Left cardiac atrium (tissue), 4 donors: ENCODE data around the gene ANKRD31. TPM values are rescaled to one million over a fixed set of nuclear protein-coding genes. Genes with fewer than 3 reads are reported as not detected.
"Not testable (repeated sequence)": the region's sequence is repeated elsewhere in the genome, so short reads cannot be mapped to it uniquely, and the experiment has no call there.

Experiments used
- ATAC-seq, 2 donors: fragments of 200-7000 bp; cut with Tn5 transposase; one replicate each; pipeline ENCODE4 v1.9.1; 2020; ENCODE audit warnings: mild to moderate bottlenecking in 2 of 2, moderate library complexity in 2 of 2
- DNase-seq: peaks from one replicate; pipeline ENCODE4 v3.0.0-alpha.2; 2020
- intact Hi-C, 2 donors: fragments of 100-400 bp; cut with DNase I; formaldehyde crosslinking; loops; one replicate each; pipeline versions ENCODE4 v1.14.1 to v1.15.1; 2022 to 2023
- total RNA-seq, 2 donors: library from RNA; stranded (reverse); fragmentation: NEBNext Ultra II Directional; extraction: Animal tissue kit (Norgen Biotek cat#: 25700); gene quantifications; one replicate each; pipeline ENCODE4 v1.2.1, GENCODE V29; 2021
- donor health status: DM: no; HTN: yes; CAD: no.
- donor health status: DM: no; HTN: yes; CAD: no; lungs with severe emphysema.
- donor health status: DM: yes; HTN: yes; CAD: no.
- donor health status: Dilated cardiomyopathy.

ANKRD31 gene
- total RNA-seq, 2 donors from 2014 or later = 0.06 to 0.08 TPM

DNA sequence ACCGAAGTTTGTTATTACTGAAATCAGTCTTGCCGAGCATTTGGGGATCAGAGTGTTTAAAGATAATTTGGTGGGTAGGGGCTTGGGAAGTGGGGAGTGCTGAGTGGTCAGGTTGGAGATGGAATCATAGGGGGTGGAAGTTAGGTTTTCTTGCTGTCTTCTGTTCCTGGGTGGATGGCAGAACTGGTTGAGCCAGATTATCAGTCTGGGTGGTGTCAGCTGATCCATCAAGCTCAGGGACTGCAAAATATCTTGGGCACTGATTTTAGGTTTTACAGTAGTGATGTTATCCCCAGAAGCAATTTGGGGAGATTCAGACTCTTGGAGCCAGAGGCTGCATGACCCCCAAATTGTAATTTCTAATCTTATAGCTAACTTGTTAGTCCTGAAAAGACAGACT lies 5.4 kb upstream of the ANKRD31 start:
- DNase-seq (no peak), ATAC-seq (no peak)
- intact Hi-C loops = no loop called here

GRCh38 chr5:75239681-75240080 lies 3.0 kb upstream of the ANKRD31 start:
- ATAC-seq (no peak), DNase-seq (no peak)
- intact Hi-C loops = loop anchor here (5.0 to 10.0 kb wide), 3 partner anchors 98 to 1015 kb away; partner anchors contain the start of gene HMGCR (in 1 of the 2)

GRCh38 chr5:75235711-75236110 lies 967 bp downstream of the ANKRD31 start:
- ATAC-seq (no peak), DNase-seq (no peak)

DNA sequence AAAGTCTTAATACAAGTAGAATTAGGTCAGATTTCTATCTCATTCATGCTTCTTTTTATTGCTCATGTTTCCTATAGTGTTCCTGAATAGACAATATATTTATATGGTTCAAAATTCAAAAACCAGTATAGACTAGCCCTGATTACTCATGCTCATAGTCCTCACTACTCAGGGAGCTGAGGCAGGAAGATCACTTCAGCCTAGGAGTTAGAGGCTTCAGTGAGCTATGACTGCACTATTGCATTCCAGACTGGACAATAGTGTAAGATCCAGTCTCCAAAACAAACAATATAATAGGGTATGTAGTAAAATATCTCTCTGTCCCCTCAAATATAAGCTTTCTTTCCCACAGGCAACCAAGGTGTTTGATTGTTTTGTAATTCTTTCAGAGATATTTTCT lies 2.4 kb downstream of the ANKRD31 start:
- ATAC-seq (no peak), DNase-seq (no peak)
- intact Hi-C loops = loop anchor here in 1 of 2 donors (10.0 kb wide), 1 partner anchor 1021 kb away; no protein-coding TSS in a partner anchor

More at GRCh38 chr5:75235711-75236110, 967 bp downstream of the ANKRD31 start:
- intact Hi-C loops = loop anchor here (2.0 to 10.0 kb wide), 4 partner anchors 102 to 1019 kb away; partner anchors contain the start of gene HMGCR (in 1 of the 2)

DNA sequence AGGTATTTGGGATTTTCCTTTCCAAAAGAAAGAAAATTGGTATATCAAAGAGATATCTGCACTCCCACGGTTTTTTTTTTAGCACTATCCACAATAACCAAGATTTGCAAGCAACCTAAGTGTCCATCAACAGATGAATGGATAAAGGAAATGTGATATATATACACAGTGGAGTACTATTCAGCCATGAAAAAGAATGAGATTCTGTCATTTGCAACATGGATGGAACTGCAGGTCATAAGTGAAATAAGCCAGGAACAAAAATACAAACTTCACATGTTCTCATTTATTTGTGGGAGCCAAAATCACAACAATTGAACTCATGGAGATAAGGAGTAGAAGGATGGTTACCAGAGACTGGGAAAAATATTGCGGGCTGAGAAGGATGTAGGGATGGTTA lies 9.8 kb downstream of the ANKRD31 start:
- intact Hi-C loops = no loop called here
- ATAC-seq (no peak), DNase-seq (no peak)

- ATAC-seq (no peak), DNase-seq (no peak)
- intact Hi-C loops = no loop called here
These were observed 11.2 kb downstream of the ANKRD31 start for GRCh38 chr5:75225506-75225905.

DNA sequence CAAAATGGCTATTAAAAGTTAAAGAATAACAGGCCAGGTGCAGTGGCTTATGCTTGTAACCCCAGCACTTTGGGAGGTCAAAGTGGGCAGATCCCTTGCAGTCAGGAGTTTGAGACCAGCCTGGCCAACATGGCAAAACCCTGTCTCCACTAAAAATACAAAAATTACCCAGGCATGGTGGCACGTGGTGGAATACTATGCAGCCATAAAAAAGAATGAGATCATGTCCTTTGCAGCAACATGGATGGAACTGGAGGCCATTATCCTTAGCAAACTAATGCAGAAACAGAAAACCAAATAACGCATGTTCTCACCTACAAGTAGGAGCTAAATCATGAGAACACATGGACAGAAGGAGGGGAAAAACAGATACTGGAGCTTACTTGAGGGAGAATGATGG lies 15.9 kb downstream of the ANKRD31 start:
- DNase-seq, intact Hi-C loops, ATAC-seq: not testable (repeated sequence)

GRCh38 chr5:75214928-75215327 lies 21.8 kb downstream of the ANKRD31 start:
- no peak for ATAC-seq
- no peak for DNase-seq
- intact Hi-C loops = no loop called here

- no peak for ATAC-seq
- no peak for DNase-seq
- intact Hi-C loops = no loop called here
These were observed 22.3 kb downstream of the ANKRD31 start for GRCh38 chr5:75214409-75214808.

GRCh38 chr5:75203604-75204003 lies 33.1 kb downstream of the ANKRD31 start:
- ATAC-seq = no peak
- no peak for DNase-seq
- intact Hi-C loops = no loop called here

DNA sequence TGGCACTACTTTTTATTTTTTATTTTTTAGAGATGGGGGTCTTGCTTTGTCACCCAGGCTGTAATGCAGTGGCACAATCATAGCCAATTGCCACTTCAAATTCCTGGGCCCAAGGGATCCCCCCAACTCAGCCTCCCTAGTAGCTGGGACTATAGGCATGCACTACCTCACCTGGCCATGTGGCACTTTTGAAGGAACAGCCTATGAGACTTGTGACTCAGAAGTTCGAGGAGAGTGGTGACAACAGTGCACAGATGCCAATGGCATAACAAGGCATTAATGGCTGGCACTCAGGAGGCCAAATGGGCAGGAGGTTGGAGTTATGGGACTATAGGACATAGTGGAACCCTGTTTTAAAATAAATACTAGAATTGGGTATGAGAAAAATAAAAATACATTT lies 33.7 kb downstream of the ANKRD31 start:
- DNase-seq = no peak
- no peak for ATAC-seq
- intact Hi-C loops = no loop called here

- DNase-seq (no peak), ATAC-seq (no peak)
- intact Hi-C loops = no loop called here
These were observed 35.9 kb downstream of the ANKRD31 start for GRCh38 chr5:75200776-75201175.

GRCh38 chr5:75199946-75200345 lies 36.7 kb downstream of the ANKRD31 start:
- DNase-seq (no peak), ATAC-seq (no peak)
- intact Hi-C loops = no loop called here

DNA sequence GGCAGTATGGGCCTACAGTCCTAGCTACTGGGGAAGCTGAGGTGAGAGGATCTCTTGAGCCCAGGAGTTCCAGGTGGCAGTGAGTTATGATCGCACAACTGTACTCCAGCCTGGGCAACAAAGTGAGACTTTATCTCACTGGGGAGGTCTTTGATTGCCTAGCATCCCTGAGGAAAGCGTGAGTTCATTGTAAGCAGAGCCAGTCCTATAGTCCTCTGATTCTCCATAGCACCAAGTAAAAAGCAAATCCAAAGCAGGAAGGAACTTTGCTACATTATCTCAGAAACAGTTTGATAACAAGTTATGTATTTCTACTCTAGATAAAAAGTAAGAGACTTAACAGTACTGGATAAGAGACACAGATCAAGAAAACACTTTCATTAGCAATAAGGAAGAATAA lies 37.6 kb downstream of the ANKRD31 start:
- DNase-seq = no peak
- intact Hi-C loops = no loop called here
- ATAC-seq = no peak

DNA sequence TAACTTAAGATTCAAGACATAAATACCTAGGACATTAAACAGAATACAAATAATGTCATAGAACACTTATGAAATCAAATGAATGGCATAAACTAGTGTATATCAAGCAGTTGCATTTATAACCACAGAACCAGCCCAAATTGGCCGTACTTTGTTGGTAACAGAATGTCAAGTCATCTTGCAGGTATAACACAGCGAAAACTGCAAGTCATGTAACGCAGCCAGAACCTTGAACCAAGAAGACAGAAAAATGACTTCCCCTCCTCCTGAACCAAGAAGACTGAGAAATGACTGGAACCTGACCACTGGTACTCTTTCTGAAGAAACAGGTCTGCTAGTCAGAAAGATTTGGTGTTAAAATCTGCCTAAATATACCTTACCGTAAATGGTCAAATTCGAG lies 38.9 kb downstream of the ANKRD31 start:
- ATAC-seq (no peak), DNase-seq (no peak)
- intact Hi-C loops = no loop called here

DNA sequence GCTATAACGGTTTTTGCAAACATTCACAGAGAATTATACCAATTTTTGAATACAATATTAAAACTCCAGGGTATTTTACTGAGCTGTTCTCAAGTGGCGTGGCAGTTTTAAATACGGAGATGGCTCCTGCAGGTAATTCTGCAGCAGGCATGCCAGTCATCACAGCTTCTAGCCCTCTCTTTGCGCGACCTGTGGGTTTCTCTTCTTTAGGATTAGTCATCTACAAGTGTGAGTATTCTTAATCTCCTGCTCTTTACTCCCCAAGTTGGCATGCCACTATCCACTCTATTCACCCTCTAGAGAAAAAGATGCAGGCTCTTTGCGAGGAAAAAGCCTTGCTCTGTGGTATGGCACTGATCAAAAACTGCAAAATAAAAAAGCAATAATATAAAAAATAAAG lies 43.9 kb downstream of the ANKRD31 start:
- ATAC-seq = no peak
- intact Hi-C loops = no loop called here
- DNase-seq = no peak

DNA sequence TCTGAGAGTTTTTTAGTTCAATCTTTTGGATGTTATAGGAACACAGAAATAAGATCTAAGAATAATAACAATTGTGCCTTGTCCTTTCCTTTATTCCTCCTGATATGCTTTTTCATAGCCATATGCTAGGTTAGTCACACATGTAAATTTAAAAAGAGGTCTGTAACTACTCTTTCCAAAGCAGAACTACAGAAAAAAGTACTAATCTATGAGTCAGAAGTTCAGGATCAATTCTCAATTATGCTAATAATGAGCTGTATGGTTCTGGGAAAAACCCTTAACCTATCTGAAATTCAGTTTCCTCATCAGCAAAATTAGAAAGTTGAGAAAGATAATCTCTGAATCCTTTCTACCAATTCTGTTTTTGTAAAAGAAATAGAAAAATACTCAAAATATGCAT lies 44.4 kb downstream of the ANKRD31 start:
- no peak for DNase-seq
- no peak for ATAC-seq
- intact Hi-C loops = no loop called here

- no peak for ATAC-seq
- DNase-seq = no peak
- intact Hi-C loops = no loop called here
These were observed 46.5 kb downstream of the ANKRD31 start for GRCh38 chr5:75190227-75190626.

- ATAC-seq (no peak), DNase-seq (no peak)
- intact Hi-C loops = no loop called here
These were observed 47.3 kb downstream of the ANKRD31 start for GRCh38 chr5:75189353-75189752.

GRCh38 chr5:75185763-75186162 lies 50.9 kb downstream of the ANKRD31 start:
- intact Hi-C loops = no loop called here
- no peak for ATAC-seq
- DNase-seq = no peak

- DNase-seq, intact Hi-C loops, ATAC-seq: not testable (repeated sequence)
These were observed 60.7 kb downstream of the ANKRD31 start for GRCh38 chr5:75176009-75176408.

GRCh38 chr5:75174872-75175271 lies 61.8 kb downstream of the ANKRD31 start:
- intact Hi-C loops, ATAC-seq, DNase-seq: not testable (repeated sequence)
